HG02943 (cell line): ENCODE data around the gene TIMM23B.
"Not testable (repeated sequence)": the region's sequence is repeated elsewhere in the genome, so short reads cannot be mapped to it uniquely, and the experiment has no call there.

ENCODE experiments used
- ATAC-seq: cut with Tn5 transposase; IDR thresholded peaks from one replicate; pipeline ENCODE4 v1.9.1; 2021; ENCODE audit warnings: mild to moderate bottlenecking, low read depth, moderate library complexity; ENCODE audit not compliant: unreplicated experiment

TIMM23B gene, protein sequence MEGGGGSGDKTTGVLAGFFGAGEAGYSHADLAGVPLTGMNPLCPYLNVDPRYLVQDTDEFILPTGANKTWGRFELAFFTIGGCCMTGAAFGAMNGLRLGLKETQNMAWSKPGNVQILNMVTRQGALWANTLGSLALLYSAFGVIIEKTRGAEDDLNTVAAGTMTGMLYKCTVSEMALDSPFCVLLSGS

GRCh38 chr10:49941447-49942338 is at the start of gene TIMM23B, which contains the start of gene PARG:
Gene TIMM23B (plus strand): TSS chr10:49942053. CDS start chr10:49942195, 142 bp downstream.
Gene PARG (minus strand): TSS chr10:49942027. CDS start chr10:49941725, 302 bp downstream.
- ATAC-seq = peak; percentile 69

- ATAC-seq = not testable (repeated sequence)
Observed at GRCh38 chr10:49899999-49900398, 41.9 kb upstream of the TIMM23B start.

- ATAC-seq = not testable (repeated sequence)
Observed at GRCh38 chr10:49900406-49900805, 41.4 kb upstream of the TIMM23B start.

GRCh38 chr10:49903829-49904228 is 38.0 kb upstream of the TIMM23B start:
- not testable (repeated sequence) for ATAC-seq

GRCh38 chr10:49908290-49909080 is 33.4 kb upstream of the TIMM23B start:
- not testable (repeated sequence) for ATAC-seq

DNA sequence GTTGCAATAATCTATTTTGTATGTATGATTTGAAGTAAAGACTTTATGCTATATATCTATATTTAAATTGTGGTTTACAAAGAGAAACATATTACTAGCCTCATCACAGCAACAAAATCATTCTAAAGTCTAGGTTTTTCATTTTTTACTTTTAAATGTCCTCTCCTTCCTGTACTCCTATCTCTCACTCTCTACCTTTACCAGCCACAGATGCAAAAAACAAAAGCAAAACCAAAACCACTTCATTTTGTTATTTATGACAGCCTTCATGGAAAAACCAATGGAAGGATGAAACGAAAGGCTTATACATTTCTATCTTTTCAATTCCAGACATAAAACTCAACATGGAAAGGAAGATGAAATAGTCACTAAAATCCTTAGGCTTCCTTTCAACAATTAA is 31.6 kb upstream of the TIMM23B start:
- not testable (repeated sequence) for ATAC-seq

DNA sequence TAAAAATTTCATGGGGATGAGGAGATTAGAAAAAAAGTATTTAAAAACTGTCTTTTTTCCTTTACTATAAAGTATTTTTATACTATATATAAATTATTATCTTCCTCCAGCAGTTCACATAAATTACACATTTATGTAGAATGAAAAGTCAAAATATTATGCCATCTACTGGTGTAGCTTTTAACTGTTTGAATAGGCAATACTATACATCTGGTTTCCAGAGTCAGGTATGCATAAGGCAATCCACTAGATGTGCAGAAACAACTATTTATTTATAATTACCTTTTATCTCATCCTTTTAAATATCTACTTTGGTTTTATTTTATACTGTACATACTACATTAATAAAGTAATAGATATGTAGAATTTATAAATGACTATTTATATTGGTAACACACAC is 25.4 kb upstream of the TIMM23B start:
- not testable (repeated sequence) for ATAC-seq

GRCh38 chr10:49917927-49918326 is 23.9 kb upstream of the TIMM23B start:
- not testable (repeated sequence) for ATAC-seq

DNA sequence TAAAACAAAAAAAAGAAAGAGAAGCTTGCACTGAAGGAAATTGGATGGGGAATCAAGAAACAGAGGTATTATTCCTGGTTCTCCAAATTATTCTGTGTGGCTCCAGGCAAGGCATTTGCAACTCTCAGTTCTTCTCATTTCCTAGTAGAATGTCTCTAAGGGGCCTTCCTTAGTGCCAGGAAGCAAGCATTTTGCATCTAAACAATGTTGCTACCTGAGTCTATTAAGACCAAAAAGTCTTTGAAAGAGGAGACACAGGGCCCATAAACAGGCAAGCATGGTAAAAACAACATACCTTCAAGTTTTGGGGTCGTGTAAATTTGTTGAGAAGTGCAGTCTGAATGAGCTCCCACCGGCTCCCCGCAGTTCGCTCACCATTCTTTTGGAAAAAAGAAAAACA is 19.8 kb upstream of the TIMM23B start:
- not testable (repeated sequence) for ATAC-seq

GRCh38 chr10:49923572-49923971 is 18.3 kb upstream of the TIMM23B start:
- not testable (repeated sequence) for ATAC-seq

- ATAC-seq = not testable (repeated sequence)
Observed at GRCh38 chr10:49931276-49931675, 10.6 kb upstream of the TIMM23B start.

DNA sequence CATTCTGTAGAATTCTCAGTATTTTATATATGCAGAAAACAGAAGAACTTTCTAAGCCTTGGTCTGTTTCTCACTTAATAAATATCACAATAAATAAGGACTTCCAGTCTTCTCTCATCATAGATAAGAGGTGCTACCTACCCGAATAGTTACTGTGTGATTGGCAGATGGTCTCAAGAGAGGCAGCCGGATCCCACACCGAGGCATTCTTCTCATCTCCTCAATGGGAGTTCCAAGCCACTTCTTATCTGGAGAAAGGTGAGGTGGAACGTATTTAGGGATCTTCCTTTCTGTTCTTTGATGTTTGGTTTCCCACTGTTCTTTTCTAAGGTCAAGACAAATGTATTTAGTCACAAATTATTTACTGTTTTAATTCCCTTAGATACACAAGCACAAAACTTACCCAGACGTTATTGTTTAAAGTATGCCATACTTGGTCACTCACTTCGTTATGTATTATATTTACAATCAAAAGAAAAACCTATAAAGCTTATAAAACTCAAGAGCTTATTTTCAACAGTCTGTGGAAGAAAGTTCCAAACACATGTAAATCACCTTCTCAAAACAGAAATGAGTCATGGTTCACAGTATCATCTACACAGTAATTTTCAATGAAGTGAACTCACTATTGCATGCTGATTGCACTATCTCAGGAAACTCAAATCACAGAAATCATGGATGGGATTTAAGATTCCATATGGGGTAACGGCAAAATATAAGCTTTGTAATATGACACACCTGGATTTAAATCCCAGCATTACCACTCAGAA is 9.7 kb upstream of the TIMM23B start:
- not testable (repeated sequence) for ATAC-seq

DNA sequence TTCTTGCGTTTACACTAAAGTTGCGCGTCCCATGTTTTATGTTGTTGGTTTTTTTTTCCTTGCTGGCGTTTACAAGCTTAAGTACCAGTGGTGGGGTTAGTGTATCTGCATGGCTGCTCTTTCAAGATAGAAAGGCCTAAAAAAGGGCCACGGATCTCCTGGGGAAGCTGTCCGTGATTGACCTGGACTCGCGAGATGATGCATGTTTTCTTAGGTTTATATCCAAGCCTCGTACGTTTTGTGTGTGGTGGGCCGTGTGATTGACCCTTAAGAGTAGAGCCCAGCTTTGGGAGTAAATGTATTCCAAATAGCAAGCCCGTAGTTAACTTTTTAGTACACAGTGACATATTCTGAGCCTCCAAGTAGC is 469 bp downstream of the TIMM23B start:
- ATAC-seq = peak; percentile 6

DNA sequence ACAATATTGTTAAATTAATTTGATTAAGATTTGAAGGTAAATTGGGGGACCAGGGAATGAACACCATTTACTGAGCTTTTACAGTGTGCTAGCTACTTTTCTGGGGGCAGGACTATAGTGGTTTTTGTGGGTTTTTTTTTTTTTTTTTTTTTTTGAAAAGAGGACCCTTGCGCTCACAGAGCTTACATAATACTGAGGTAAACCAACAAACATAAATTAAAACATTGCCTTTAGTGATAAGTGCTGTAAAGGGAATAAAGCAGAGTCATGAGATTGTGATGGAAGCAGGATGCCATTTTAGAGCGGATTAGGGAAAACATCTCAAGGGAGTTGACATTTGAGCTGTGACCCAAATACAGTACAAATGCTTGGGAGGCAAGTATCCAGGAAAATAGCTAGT is 1.8 kb downstream of the TIMM23B start:
- ATAC-seq = not testable (repeated sequence)

DNA sequence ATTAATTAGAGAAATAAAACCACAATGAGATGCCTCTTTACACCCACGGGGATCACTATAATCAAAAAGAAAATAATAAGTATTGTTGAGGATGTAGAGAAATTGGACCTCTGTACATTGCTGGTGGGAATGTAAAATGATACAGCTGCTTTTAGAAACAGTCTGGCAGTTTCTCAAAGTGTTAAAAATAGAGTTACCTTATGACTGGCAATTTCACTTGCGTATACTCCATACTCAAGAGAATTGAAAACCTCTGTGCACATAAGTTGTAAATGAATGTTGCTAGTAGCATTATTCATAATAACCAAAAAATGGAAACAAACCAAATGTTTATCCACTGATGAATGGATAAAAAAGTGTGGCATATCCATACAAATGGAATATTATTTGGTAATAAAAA is 6.3 kb downstream of the TIMM23B start:
- not testable (repeated sequence) for ATAC-seq

DNA sequence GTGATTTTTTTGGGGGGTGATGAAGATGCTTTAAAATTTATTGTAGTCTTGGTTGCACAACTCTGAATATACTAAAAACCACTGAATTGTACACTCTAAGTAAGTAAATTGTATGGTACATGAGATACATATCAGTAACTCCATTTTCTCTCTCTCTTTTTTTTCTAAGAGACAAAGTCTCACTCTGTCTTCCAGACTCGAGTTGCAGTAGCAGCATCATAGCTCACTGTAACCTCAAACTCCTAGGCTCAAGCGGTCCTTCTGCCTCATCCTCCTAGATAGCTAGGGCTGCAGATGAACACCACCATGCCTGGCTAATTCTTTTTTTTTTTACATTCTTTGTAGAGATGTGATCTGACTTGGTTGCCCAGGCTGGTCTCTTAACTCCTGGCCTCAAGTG is 6.9 kb downstream of the TIMM23B start:
- not testable (repeated sequence) for ATAC-seq

GRCh38 chr10:49952006-49952405 is 10.2 kb downstream of the TIMM23B start:
- not testable (repeated sequence) for ATAC-seq

GRCh38 chr10:49953122-49953521 is 11.3 kb downstream of the TIMM23B start:
- not testable (repeated sequence) for ATAC-seq

DNA sequence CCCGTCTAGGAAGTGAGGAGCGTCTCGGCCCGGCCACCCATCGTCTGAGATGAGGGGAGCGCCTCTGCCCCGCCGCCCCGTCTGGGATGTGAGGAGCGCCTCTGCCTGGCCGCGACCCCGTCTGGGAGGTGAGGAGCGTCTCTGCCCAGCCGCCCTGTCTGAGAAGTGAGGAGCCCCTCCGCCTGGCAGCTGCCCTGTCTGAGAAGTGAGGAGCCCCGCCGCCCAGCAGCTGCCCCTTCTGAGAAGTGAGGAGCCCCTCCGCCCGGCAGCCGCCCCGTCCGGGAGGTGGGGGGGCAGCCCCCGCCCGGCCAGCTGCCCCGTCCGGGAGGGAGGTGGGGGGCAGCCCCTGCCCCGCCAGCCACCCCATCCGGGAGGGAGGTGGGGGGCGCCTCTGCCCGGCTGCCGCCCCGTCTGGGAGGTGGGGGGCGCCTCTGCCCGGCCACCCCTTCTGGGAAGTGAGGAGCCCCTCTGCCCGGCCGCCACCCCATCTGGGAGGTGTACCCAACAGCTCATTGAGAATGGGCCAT is 28.5 kb downstream of the TIMM23B start:
- ATAC-seq = not testable (repeated sequence)

GRCh38 chr10:49971466-49971865 is 29.6 kb downstream of the TIMM23B start:
- not testable (repeated sequence) for ATAC-seq
